Breast epithelium (tissue), 3 donors: Measurements from ENCODE around the gene NADSYN1.

Experiments used
- POLR2A ChIP-seq: fragments of 450-650 bp; IDR thresholded peaks from one replicate; pipeline ENCODE4 v1.6.1; 2016; ENCODE audit warnings: antibody characterized with exemption, mild to moderate bottlenecking, moderate library complexity
- POLR2AphosphoS5 ChIP-seq, 3 donors: sonication (generic); formaldehyde crosslinking; IDR thresholded peaks; one replicate each; pipeline ENCODE4 v1.6.1; 2017; ENCODE audit warnings: antibody characterized with exemption in 3 of 3
- TF ChIP-seq, protein P1 (sequence below), 3 donors: fragments of 450-650 bp; IDR thresholded peaks; one replicate each; pipeline ENCODE4 v1.5.1; 2016 to 2017; ENCODE audit warnings: antibody characterized with exemption in 3 of 3, mild to moderate bottlenecking in 3 of 3, moderate library complexity in 3 of 3

DNA sequence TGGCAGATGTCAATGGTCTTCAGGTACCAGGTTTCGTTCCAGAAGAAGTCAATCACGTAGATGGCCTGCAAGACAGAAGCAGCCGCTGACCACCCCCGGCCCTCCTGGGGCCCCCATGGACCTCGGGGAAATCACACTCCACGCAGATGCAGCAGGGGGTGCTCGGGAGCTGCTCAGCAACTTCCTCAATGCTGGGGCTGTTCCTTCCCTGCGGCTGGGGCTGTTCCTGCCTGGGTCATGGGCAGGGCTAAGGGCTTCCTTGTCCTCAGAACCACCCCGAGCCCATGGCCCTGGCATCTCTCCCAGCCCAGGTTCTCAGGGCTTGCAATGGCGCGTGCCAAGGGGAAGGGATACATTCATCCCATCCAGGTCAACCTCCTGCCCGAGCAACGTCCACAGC, 15.1 kb upstream of the NADSYN1 start:
- no peak for TF ChIP-seq POLR2A
- TF ChIP-seq, protein P1, sequence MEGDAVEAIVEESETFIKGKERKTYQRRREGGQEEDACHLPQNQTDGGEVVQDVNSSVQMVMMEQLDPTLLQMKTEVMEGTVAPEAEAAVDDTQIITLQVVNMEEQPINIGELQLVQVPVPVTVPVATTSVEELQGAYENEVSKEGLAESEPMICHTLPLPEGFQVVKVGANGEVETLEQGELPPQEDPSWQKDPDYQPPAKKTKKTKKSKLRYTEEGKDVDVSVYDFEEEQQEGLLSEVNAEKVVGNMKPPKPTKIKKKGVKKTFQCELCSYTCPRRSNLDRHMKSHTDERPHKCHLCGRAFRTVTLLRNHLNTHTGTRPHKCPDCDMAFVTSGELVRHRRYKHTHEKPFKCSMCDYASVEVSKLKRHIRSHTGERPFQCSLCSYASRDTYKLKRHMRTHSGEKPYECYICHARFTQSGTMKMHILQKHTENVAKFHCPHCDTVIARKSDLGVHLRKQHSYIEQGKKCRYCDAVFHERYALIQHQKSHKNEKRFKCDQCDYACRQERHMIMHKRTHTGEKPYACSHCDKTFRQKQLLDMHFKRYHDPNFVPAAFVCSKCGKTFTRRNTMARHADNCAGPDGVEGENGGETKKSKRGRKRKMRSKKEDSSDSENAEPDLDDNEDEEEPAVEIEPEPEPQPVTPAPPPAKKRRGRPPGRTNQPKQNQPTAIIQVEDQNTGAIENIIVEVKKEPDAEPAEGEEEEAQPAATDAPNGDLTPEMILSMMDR (IDR thresholded peaks at IDR 0.05), result no peak
- no peak for TF ChIP-seq POLR2AphosphoS5 (IDR thresholded peaks at IDR 0.05)
